ENCODE results near the gene SMIM11. TPM values are rescaled to one million over a fixed set of nuclear protein-coding genes. Genes with fewer than 3 reads are reported as not detected.

SMIM11 gene
- total and polyA plus RNA-seq, 2 of the 4 experiments (the other 2 are of a cell fraction), result 3.6 to 8.8 TPM

DNA sequence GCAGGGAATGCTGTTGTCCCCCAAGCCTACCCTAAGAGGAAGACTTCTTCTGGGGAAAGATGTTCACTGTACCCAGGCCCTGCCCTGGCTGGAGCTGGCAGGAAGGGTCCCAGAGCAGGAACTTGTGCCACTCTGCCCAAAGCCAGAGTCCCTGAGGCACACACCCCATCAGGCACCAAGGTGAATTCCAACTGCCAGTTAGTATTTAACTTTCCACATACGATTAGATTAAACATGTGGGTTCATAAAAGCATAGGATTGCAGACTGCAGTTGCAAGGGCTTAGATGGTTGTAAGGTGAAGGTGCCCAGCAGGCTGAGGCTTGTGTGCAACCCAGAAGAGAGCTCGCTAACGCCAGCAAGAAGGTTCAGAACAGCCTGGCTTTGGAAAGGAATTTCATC, 11.6 kb upstream of the SMIM11 start, which contains the start of gene KCNE2:
Gene KCNE2, plus strand, starts transcription at position 274 of the 400 bp plus-strand sequence. CDS start 6,473 bp downstream, outside the sequence.
- ChIA-PET POLR2A (ENCODE audit: unreplicated experiment) (no interaction called here), CTCF (no interaction called here)
- no CpG with 5 or more reads among the region's 3 CpGs for WGBS, 2 experiments (ENCODE audit: extremely low coverage in 2 of 2, insufficient read length in 1 of 2)
- H2BK15ac ChIP-seq (ENCODE audit: low read depth, low read length), result no peak within 1 kb of the TSS
- no peaks in the 10 kb centered on the region for H4K20me1 ChIP-seq (ENCODE audit: insufficient read depth, low read length)
- BruUV-seq (replicated peaks), result no TSS peak
- DNase-seq, result no peak
- H3K56ac ChIP-seq (ENCODE audit: extremely low read depth, insufficient read depth, low read length), result no peak within 1 kb of the TSS
- no peaks in the 10 kb centered on the region for H3K9me3 ChIP-seq (ENCODE audit: control insufficient read depth, insufficient read depth, low read length)
- no peak within 1 kb of the TSS for H2AK9ac ChIP-seq (replicated peaks; ENCODE audit: low read depth, low read length, poor library complexity)
- no peak within 1 kb of the TSS for H4K5ac ChIP-seq (ENCODE audit: low read depth, low read length)
- H3K36me3 ChIP-seq (ENCODE audit: control insufficient read depth, insufficient read depth, low read length), result no peaks in the 10 kb centered on the region
- H2AK5ac ChIP-seq (ENCODE audit: low read depth, low read length), result no peak within 1 kb of the TSS
- no peak within 1 kb of the TSS for H3K4me3 ChIP-seq (ENCODE audit: insufficient read depth, low read depth, low read length)
- no peak within 1 kb of the TSS; the same call in 1 of the 2 replicates for H3K23ac ChIP-seq (ENCODE audit: low read depth, low read length)
- no peak within 1 kb of the TSS for H2BK20ac ChIP-seq (ENCODE audit: low read depth, low read length)
- H2BK120ac ChIP-seq (ENCODE audit: low read depth, low read length), result no peak within 1 kb of the TSS
- in situ Hi-C loops (cut with MboI; ENCODE audit: low sequenced_read_pairs), result no loop called here
- no peak within 1 kb of the TSS for H2BK5ac ChIP-seq (ENCODE audit: low read depth, low read length, poor library complexity, severe bottlenecking)
- dilution Hi-C loops (cut with HindIII; ENCODE audit: low sequenced_read_pairs, unreplicated experiment), result no loop called here
- H3K27ac ChIP-seq (ENCODE audit: insufficient read depth, low read length), result no peak within 1 kb of the TSS
- no peak within 1 kb of the TSS for H4K8ac ChIP-seq (ENCODE audit: low read depth in 2 of 2, low read length in 2 of 2)
- no peak within 1 kb of the TSS for H2AFZ ChIP-seq (replicated peaks; ENCODE audit: low read length, poor library complexity)
- no peaks in the 10 kb centered on the region; the same call in 1 of the 2 replicates for H3K9me1 ChIP-seq (ENCODE audit: insufficient read depth, low read length)
- H3K79me1 ChIP-seq (ENCODE audit: low read depth in 1 of 2, low read length in 2 of 2), result no peaks in the 10 kb centered on the region
- H3K27me3 ChIP-seq (ENCODE audit: control insufficient read depth, insufficient read depth, low read length), result peaks cover 11% of the 10 kb centered on the region
- H3K4ac ChIP-seq (ENCODE audit: low read depth, low read length), result no peak within 1 kb of the TSS
- no peak for TF ChIP-seq FOS (IDR thresholded peaks at IDR 0.05; ENCODE audit: low read depth, low read length)
- TF ChIP-seq MXI1 (IDR thresholded peaks at IDR 0.05; ENCODE audit: borderline replicate concordance, low read depth, low read length), result no peak
- TF ChIP-seq RAD21 (IDR thresholded peaks at IDR 0.05; ENCODE audit: low read length), result no peak
- no peak for TF ChIP-seq NFE2L2 (IDR thresholded peaks at IDR 0.05; ENCODE audit: low read depth, low read length)
- TF ChIP-seq SMC3 (IDR thresholded peaks at IDR 0.05; ENCODE audit: low read depth, low read length), result no peak
- TF ChIP-seq USF2 (IDR thresholded peaks at IDR 0.05; ENCODE audit: low read depth, low read length), result no peak
- TF ChIP-seq, protein P1, sequence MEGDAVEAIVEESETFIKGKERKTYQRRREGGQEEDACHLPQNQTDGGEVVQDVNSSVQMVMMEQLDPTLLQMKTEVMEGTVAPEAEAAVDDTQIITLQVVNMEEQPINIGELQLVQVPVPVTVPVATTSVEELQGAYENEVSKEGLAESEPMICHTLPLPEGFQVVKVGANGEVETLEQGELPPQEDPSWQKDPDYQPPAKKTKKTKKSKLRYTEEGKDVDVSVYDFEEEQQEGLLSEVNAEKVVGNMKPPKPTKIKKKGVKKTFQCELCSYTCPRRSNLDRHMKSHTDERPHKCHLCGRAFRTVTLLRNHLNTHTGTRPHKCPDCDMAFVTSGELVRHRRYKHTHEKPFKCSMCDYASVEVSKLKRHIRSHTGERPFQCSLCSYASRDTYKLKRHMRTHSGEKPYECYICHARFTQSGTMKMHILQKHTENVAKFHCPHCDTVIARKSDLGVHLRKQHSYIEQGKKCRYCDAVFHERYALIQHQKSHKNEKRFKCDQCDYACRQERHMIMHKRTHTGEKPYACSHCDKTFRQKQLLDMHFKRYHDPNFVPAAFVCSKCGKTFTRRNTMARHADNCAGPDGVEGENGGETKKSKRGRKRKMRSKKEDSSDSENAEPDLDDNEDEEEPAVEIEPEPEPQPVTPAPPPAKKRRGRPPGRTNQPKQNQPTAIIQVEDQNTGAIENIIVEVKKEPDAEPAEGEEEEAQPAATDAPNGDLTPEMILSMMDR (conservative IDR thresholded peaks at IDR 0.05; ENCODE audit: low read depth, low read length), result no peak
- no peak for TF ChIP-seq MAFK (IDR thresholded peaks at IDR 0.05; ENCODE audit: low read depth, low read length)
- no peak for TF ChIP-seq CEBPB (IDR thresholded peaks at IDR 0.05; ENCODE audit: low read depth, low read length)
- no peak for TF ChIP-seq RFX5 (IDR thresholded peaks at IDR 0.05; ENCODE audit: low read depth, low read length)
- TF ChIP-seq MAZ (IDR thresholded peaks at IDR 0.05; ENCODE audit: borderline replicate concordance, low read depth, low read length), result no peak
- TF ChIP-seq POLR2A (IDR thresholded peaks at IDR 0.05; ENCODE audit: low read depth, low read length), result no peak
- no peak for TF ChIP-seq CHD1 (IDR thresholded peaks at IDR 0.05; ENCODE audit: low read depth, low read length)
- TF ChIP-seq, protein P2, sequence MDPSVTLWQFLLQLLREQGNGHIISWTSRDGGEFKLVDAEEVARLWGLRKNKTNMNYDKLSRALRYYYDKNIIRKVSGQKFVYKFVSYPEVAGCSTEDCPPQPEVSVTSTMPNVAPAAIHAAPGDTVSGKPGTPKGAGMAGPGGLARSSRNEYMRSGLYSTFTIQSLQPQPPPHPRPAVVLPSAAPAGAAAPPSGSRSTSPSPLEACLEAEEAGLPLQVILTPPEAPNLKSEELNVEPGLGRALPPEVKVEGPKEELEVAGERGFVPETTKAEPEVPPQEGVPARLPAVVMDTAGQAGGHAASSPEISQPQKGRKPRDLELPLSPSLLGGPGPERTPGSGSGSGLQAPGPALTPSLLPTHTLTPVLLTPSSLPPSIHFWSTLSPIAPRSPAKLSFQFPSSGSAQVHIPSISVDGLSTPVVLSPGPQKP (IDR thresholded peaks at IDR 0.05; ENCODE audit: borderline replicate concordance, low read depth, low read length), result no peak
- TF ChIP-seq BHLHE40 (IDR thresholded peaks at IDR 0.05; ENCODE audit: low read depth, low read length), result no peak
- TF ChIP-seq RCOR1 (IDR thresholded peaks at IDR 0.05; ENCODE audit: insufficient replicate concordance, low read length), result no peak
- H3K9ac ChIP-seq (ENCODE audit: low read depth, low read length), result no peak within 1 kb of the TSS
- H3K4me2 ChIP-seq (ENCODE audit: low read depth, low read length), result no peak within 1 kb of the TSS
- H3K4me1 ChIP-seq (ENCODE audit: control insufficient read depth, insufficient read depth, low read length), result no peaks in the 10 kb centered on the region
- no peak for ATAC-seq (ENCODE audit: low read depth)
- no peak within 1 kb of the TSS for H3K18ac ChIP-seq (ENCODE audit: low read depth, low read length)
- intact Hi-C loops (cut with micrococcal nuclease), result no loop called here
- no peak within 1 kb of the TSS for H3K14ac ChIP-seq (replicated peaks; ENCODE audit: low read depth, low read length)
- H4K91ac ChIP-seq (ENCODE audit: insufficient read depth, low read depth, low read length), result no peak within 1 kb of the TSS

Measured in IMR-90 (cell line).